Measurements from ENCODE around the gene ANKH. TPM values are rescaled to one million over a fixed set of nuclear protein-coding genes. Genes with fewer than 3 reads are reported as not detected.

ANKH gene
- total RNA-seq, 2 experiments from 2014 or later = 69.3 to 74.2 TPM

GRCh38 chr5:14681236-14681752, 190.3 kb downstream of the ANKH start:
- CTCF ChIA-PET = interaction anchor here (1.4 to 3.7 kb wide), 3 partner anchors 8 to 14 kb away, joined by 3 to 13 read pairs (median 5); no protein-coding TSS in a partner anchor
- POLR2A ChIA-PET = no interaction called here
- Mint-ChIP-seq H3K4me3 (no peak overlapping the region), H3K9me3 (no peaks in the 10 kb centered on the region), H3K27ac (peak overlapping the region; percentile 51), H3K4me1 (peaks cover 33% of the 10 kb centered on the region), H3K36me3 (ENCODE audit: low read depth) (peaks cover 55% of the 10 kb centered on the region), H3K27me3 (no peaks in the 10 kb centered on the region)
- DNase-seq = no peak

GRCh38 chr5:14679595-14679994, 192.0 kb downstream of the ANKH start:
- Mint-ChIP-seq H3K36me3 (ENCODE audit: low read depth) (peaks cover 58% of the 10 kb centered on the region), H3K4me1 (peaks cover 39% of the 10 kb centered on the region), H3K27ac (no peak overlapping the region), H3K4me3 (no peak overlapping the region), H3K27me3 (no peaks in the 10 kb centered on the region), H3K9me3 (no peaks in the 10 kb centered on the region)
- no peak for DNase-seq
- ChIA-PET CTCF (interaction anchor here (1.0 to 1.3 kb wide), 3 partner anchors 8 to 25 kb away, joined by 3 to 4 read pairs (median 3); no protein-coding TSS in a partner anchor), POLR2A (no interaction called here)

- POLR2A ChIA-PET = no interaction called here
- CTCF ChIA-PET = interaction anchor here (0.7 to 1.3 kb wide), 4 partner anchors 11 to 25 kb away, joined by 3 to 4 read pairs (median 3); no protein-coding TSS in a partner anchor
- no peaks in the 10 kb centered on the region for H3K9me3 Mint-ChIP-seq
- H3K27me3 Mint-ChIP-seq = no peaks in the 10 kb centered on the region
- DNase-seq = no peak
- H3K4me1 Mint-ChIP-seq = peaks cover 44% of the 10 kb centered on the region
- H3K27ac Mint-ChIP-seq = no peak overlapping the region
- H3K36me3 Mint-ChIP-seq (ENCODE audit: low read depth) = peaks cover 63% of the 10 kb centered on the region
- no peak overlapping the region for H3K4me3 Mint-ChIP-seq
Measured at GRCh38 chr5:14678773-14679334, 192.7 kb downstream of the ANKH start.

- peak overlapping the region; percentile 37 for H3K4me3 Mint-ChIP-seq
- ChIA-PET POLR2A (interaction anchor here (0.6 kb wide), 1 partner anchor 10 kb away, joined by 3 read pairs; no protein-coding TSS in a partner anchor), CTCF (interaction anchor here (1.0 to 1.7 kb wide), 3 partner anchors 9 to 27 kb away, joined by 4 to 6 read pairs (median 5); no protein-coding TSS in a partner anchor)
- no peak for DNase-seq
- peak overlapping the region; percentile 85 for H3K27ac Mint-ChIP-seq
- H3K36me3 Mint-ChIP-seq (ENCODE audit: low read depth) = peaks cover 56% of the 10 kb centered on the region
- H3K9me3 Mint-ChIP-seq = no peaks in the 10 kb centered on the region
- peaks cover 68% of the 10 kb centered on the region for H3K4me1 Mint-ChIP-seq
- no peaks in the 10 kb centered on the region for H3K27me3 Mint-ChIP-seq
Measured at GRCh38 chr5:14676320-14676719, 195.3 kb downstream of the ANKH start.

GRCh38 chr5:14675865-14676300, 195.7 kb downstream of the ANKH start:
- H3K36me3 Mint-ChIP-seq (ENCODE audit: low read depth) = peaks cover 58% of the 10 kb centered on the region
- ChIA-PET POLR2A (interaction anchor here (0.6 kb wide), 1 partner anchor 10 kb away, joined by 3 read pairs; no protein-coding TSS in a partner anchor), CTCF (interaction anchor here (1.0 to 1.7 kb wide), 3 partner anchors 10 to 27 kb away, joined by 4 to 6 read pairs (median 5); no protein-coding TSS in a partner anchor)

GRCh38 chr5:14674983-14675854, 196.4 kb downstream of the ANKH start:
- Mint-ChIP-seq H3K9me3 (no peaks in the 10 kb centered on the region), H3K27me3 (no peaks in the 10 kb centered on the region), H3K36me3 (ENCODE audit: low read depth) (peaks cover 55% of the 10 kb centered on the region), H3K4me3 (peak overlapping the region; percentile 37), H3K27ac (peak overlapping the region; percentile 85), H3K4me1 (peaks cover 73% of the 10 kb centered on the region)
- CTCF ChIA-PET = interaction anchor here (1.0 to 1.5 kb wide), 3 partner anchors 9 to 28 kb away, joined by 4 to 5 read pairs (median 4); no protein-coding TSS in a partner anchor
- POLR2A ChIA-PET = no interaction called here
- DNase-seq = no peak

More at GRCh38 chr5:14675865-14676300, 195.7 kb downstream of the ANKH start:
- peak overlapping the region; percentile 37 for H3K4me3 Mint-ChIP-seq
- H3K9me3 Mint-ChIP-seq = no peaks in the 10 kb centered on the region
- peaks cover 71% of the 10 kb centered on the region for H3K4me1 Mint-ChIP-seq
- H3K27me3 Mint-ChIP-seq = no peaks in the 10 kb centered on the region
- no peak for DNase-seq
- peak overlapping the region; percentile 85 for H3K27ac Mint-ChIP-seq

GRCh38 chr5:14673443-14673842, 198.1 kb downstream of the ANKH start:
- Mint-ChIP-seq H3K4me1 (peaks cover 81% of the 10 kb centered on the region), H3K4me3 (no peak overlapping the region), H3K27ac (peak overlapping the region; percentile 60), H3K27me3 (no peaks in the 10 kb centered on the region), H3K36me3 (ENCODE audit: low read depth) (peaks cover 47% of the 10 kb centered on the region), H3K9me3 (no peaks in the 10 kb centered on the region)
- ChIA-PET CTCF (interaction anchor here (0.9 to 1.6 kb wide), 3 partner anchors 8 to 12 kb away, joined by 3 to 5 read pairs (median 5); no protein-coding TSS in a partner anchor), POLR2A (no interaction called here)
- DNase-seq = no peak

- Mint-ChIP-seq H3K27ac (peak overlapping the region; percentile 48), H3K9me3 (no peaks in the 10 kb centered on the region), H3K36me3 (ENCODE audit: low read depth) (peaks cover 47% of the 10 kb centered on the region), H3K27me3 (no peaks in the 10 kb centered on the region), H3K4me1 (peaks cover 83% of the 10 kb centered on the region), H3K4me3 (no peak overlapping the region)
- ChIA-PET CTCF (interaction anchor here (0.9 to 1.6 kb wide), 4 partner anchors 8 to 13 kb away, joined by 3 to 5 read pairs (median 4); no protein-coding TSS in a partner anchor), POLR2A (no interaction called here)
- DNase-seq = no peak
Measured at GRCh38 chr5:14672484-14673394, 198.8 kb downstream of the ANKH start.

GRCh38 chr5:14672082-14672481, 199.5 kb downstream of the ANKH start:
- Mint-ChIP-seq H3K9me3 (no peaks in the 10 kb centered on the region), H3K4me3 (no peak overlapping the region), H3K27ac (no peak overlapping the region), H3K27me3 (no peaks in the 10 kb centered on the region), H3K4me1 (peaks cover 84% of the 10 kb centered on the region), H3K36me3 (ENCODE audit: low read depth) (peaks cover 47% of the 10 kb centered on the region)
- no peak for DNase-seq
- POLR2A ChIA-PET = no interaction called here
- CTCF ChIA-PET = interaction anchor here (1.2 to 1.6 kb wide), 3 partner anchors 9 to 13 kb away, joined by 4 to 5 read pairs (median 5); no protein-coding TSS in a partner anchor

- Mint-ChIP-seq H3K27me3 (no peaks in the 10 kb centered on the region), H3K36me3 (ENCODE audit: low read depth) (peaks cover 48% of the 10 kb centered on the region), H3K27ac (peak overlapping the region; percentile 20), H3K4me3 (no peak overlapping the region), H3K9me3 (no peaks in the 10 kb centered on the region), H3K4me1 (peaks cover 86% of the 10 kb centered on the region)
- POLR2A ChIA-PET = no interaction called here
- no peak for DNase-seq
- CTCF ChIA-PET = interaction anchor here (0.9 to 2.0 kb wide), 2 partner anchors 9 to 17 kb away, joined by 3 to 4 read pairs; no protein-coding TSS in a partner anchor
Measured at GRCh38 chr5:14671414-14671813, 200.2 kb downstream of the ANKH start.

- ChIA-PET CTCF (interaction anchor here (1.1 to 2.0 kb wide), 3 partner anchors 15 to 21 kb away, joined by 3 to 5 read pairs (median 4); no protein-coding TSS in a partner anchor), POLR2A (no interaction called here)
- no peak for DNase-seq
- H3K4me1 Mint-ChIP-seq = peaks cover 79% of the 10 kb centered on the region
- no peak overlapping the region for H3K27ac Mint-ChIP-seq
- H3K4me3 Mint-ChIP-seq = no peak overlapping the region
- H3K9me3 Mint-ChIP-seq = no peaks in the 10 kb centered on the region
- no peaks in the 10 kb centered on the region for H3K27me3 Mint-ChIP-seq
- H3K36me3 Mint-ChIP-seq (ENCODE audit: low read depth) = peaks cover 45% of the 10 kb centered on the region
Measured at GRCh38 chr5:14669975-14670374, 201.6 kb downstream of the ANKH start.

Data from activated CD4-positive, alpha-beta T cell treated with anti-CD3 and anti-CD28 coated beads, Interleukin-2, amount 10 ng/mL, durations not matched to agents 7 days and 5 days (primary cell).